Ishikawa (cell line): ENCODE measurements around the gene PSMF1.

Source experiments
- EP300 ChIP-seq: IDR thresholded peaks from 2 replicates; pipeline ENCODE4 v1.6.1; 2012; ENCODE audit warnings: borderline replicate concordance
- FOXM1 ChIP-seq: IDR thresholded peaks from 2 replicates; pipeline ENCODE4 v1.6.1; 2012; ENCODE audit warnings: low read depth, borderline replicate concordance
- NFIC ChIP-seq: IDR thresholded peaks from 2 replicates; pipeline ENCODE4 v1.6.1; 2012
- RAD21 ChIP-seq: IDR thresholded peaks from 2 replicates; pipeline ENCODE4 v1.6.1; 2012; ENCODE audit warnings: low read depth
- TAF1 ChIP-seq: IDR thresholded peaks from 2 replicates; pipeline ENCODE4 v1.6.1; 2012; ENCODE audit warnings: low read depth, mild to moderate bottlenecking
- TCF12 ChIP-seq: IDR thresholded peaks from 2 replicates; pipeline ENCODE4 v1.6.1; 2012; ENCODE audit warnings: low read depth
- ZBTB7A ChIP-seq: IDR thresholded peaks from 2 replicates; pipeline ENCODE4 v1.6.1; 2012; ENCODE audit warnings: low read depth
- TF ChIP-seq, protein P1 (sequence below): IDR thresholded peaks from 2 replicates; pipeline ENCODE4 v1.6.1; 2012; ENCODE audit warnings: low read depth, mild to moderate bottlenecking
- TF ChIP-seq, protein P2 (sequence below): IDR thresholded peaks from 2 replicates; pipeline ENCODE4 v1.6.1; 2012

DNA sequence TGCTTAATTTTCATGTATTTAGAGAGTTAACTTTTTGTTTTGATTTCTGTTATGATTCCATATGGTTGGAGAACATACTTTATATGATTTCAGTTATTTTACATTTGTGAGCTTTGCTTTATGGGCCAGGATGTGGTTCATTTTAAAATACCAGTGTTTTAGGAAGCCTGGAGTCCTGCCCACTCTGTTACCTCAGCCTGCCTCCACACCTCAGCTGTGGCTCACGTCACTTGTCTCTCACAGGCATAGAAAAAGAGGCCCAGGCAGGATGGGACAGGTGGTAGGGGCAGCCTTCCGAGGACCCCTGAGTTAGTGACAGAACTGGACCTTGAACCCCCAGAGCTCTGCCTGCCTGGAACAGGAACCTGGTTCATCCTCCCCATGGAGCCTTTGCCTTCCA is 16.0 kb downstream of the PSMF1 start:
- TF ChIP-seq TCF12 (no peak), RAD21 (no peak), EP300 (no peak), FOXM1 (no peak), ZBTB7A (no peak), TAF1 (no peak), NFIC (no peak)
- TF ChIP-seq, protein P1, sequence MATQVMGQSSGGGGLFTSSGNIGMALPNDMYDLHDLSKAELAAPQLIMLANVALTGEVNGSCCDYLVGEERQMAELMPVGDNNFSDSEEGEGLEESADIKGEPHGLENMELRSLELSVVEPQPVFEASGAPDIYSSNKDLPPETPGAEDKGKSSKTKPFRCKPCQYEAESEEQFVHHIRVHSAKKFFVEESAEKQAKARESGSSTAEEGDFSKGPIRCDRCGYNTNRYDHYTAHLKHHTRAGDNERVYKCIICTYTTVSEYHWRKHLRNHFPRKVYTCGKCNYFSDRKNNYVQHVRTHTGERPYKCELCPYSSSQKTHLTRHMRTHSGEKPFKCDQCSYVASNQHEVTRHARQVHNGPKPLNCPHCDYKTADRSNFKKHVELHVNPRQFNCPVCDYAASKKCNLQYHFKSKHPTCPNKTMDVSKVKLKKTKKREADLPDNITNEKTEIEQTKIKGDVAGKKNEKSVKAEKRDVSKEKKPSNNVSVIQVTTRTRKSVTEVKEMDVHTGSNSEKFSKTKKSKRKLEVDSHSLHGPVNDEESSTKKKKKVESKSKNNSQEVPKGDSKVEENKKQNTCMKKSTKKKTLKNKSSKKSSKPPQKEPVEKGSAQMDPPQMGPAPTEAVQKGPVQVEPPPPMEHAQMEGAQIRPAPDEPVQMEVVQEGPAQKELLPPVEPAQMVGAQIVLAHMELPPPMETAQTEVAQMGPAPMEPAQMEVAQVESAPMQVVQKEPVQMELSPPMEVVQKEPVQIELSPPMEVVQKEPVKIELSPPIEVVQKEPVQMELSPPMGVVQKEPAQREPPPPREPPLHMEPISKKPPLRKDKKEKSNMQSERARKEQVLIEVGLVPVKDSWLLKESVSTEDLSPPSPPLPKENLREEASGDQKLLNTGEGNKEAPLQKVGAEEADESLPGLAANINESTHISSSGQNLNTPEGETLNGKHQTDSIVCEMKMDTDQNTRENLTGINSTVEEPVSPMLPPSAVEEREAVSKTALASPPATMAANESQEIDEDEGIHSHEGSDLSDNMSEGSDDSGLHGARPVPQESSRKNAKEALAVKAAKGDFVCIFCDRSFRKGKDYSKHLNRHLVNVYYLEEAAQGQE: no peak
- TF ChIP-seq, protein P2, sequence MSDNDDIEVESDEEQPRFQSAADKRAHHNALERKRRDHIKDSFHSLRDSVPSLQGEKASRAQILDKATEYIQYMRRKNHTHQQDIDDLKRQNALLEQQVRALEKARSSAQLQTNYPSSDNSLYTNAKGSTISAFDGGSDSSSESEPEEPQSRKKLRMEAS: no peak
